ENCODE results near the gene SLC25A11. TPM values are rescaled to one million over a fixed set of nuclear protein-coding genes. Genes with fewer than 3 reads are reported as not detected.

SLC25A11 gene
- polyA plus RNA-seq, 1 of the 3 experiments (the other 2 are of a cell fraction), result 82.8 TPM

GRCh38 chr17:4893272-4893671 is 46.6 kb downstream of the SLC25A11 start (continued):
- TF ChIP-seq, protein P1, sequence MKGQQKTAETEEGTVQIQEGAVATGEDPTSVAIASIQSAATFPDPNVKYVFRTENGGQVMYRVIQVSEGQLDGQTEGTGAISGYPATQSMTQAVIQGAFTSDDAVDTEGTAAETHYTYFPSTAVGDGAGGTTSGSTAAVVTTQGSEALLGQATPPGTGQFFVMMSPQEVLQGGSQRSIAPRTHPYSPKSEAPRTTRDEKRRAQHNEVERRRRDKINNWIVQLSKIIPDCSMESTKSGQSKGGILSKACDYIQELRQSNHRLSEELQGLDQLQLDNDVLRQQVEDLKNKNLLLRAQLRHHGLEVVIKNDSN (IDR thresholded peaks at IDR 0.05; ENCODE audit: borderline replicate concordance, low read depth), result no peak

DNA sequence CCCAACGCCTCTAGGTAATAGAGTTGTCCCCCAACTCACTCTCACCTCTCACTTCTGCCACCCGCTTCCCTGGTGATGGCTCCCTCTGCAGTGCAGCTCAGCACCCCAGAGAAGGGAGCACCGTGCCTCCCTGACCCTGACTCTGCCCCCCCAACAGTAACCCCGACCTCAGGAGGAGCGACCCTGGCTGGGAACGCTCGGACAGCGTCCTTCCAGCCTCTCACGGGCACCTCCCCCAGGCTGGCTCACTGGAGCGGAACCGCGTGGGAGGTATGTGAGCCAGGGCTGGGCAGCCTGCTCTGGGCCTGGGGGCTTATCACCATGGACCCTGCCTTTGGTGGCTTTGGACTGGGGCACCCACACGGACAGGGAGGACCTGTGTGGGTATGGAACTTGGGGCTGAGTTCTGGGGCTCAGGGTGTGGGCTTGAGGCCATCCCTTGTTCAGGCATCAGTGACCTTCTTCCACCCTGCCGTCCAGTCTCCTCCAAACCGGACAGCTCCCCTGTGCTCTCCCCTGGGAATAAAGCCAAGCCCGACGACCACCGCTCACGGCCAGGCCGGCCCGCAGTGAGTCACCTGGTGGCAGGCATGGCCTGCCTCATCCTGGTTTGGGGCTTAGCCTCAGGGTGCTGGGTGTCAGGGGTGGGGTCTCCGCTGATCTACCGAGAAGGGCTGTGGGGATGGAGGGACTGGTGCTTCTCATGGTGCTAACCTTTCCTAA is 47.2 kb downstream of the SLC25A11 start:
- peaks cover 3% of the 10 kb centered on the region for H3F3A ChIP-seq (replicated peaks; ENCODE audit: insufficient read depth)
- DNase-seq, result no peak
- no peaks in the 10 kb centered on the region for H4K20me1 ChIP-seq (ENCODE audit: insufficient read depth)
- H2AFZ ChIP-seq (ENCODE audit: low read depth), result no peak overlapping the region
- no peaks in the 10 kb centered on the region for H3K9me2 ChIP-seq
- TF ChIP-seq ZBTB33 (IDR thresholded peaks at IDR 0.05; ENCODE audit: borderline replicate concordance, low read depth), result no peak
- TF ChIP-seq, protein P2, sequence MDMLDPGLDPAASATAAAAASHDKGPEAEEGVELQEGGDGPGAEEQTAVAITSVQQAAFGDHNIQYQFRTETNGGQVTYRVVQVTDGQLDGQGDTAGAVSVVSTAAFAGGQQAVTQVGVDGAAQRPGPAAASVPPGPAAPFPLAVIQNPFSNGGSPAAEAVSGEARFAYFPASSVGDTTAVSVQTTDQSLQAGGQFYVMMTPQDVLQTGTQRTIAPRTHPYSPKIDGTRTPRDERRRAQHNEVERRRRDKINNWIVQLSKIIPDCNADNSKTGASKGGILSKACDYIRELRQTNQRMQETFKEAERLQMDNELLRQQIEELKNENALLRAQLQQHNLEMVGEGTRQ (IDR thresholded peaks at IDR 0.05; ENCODE audit: borderline replicate concordance, low read depth, low read length), result no peak
- TF ChIP-seq, protein P3, sequence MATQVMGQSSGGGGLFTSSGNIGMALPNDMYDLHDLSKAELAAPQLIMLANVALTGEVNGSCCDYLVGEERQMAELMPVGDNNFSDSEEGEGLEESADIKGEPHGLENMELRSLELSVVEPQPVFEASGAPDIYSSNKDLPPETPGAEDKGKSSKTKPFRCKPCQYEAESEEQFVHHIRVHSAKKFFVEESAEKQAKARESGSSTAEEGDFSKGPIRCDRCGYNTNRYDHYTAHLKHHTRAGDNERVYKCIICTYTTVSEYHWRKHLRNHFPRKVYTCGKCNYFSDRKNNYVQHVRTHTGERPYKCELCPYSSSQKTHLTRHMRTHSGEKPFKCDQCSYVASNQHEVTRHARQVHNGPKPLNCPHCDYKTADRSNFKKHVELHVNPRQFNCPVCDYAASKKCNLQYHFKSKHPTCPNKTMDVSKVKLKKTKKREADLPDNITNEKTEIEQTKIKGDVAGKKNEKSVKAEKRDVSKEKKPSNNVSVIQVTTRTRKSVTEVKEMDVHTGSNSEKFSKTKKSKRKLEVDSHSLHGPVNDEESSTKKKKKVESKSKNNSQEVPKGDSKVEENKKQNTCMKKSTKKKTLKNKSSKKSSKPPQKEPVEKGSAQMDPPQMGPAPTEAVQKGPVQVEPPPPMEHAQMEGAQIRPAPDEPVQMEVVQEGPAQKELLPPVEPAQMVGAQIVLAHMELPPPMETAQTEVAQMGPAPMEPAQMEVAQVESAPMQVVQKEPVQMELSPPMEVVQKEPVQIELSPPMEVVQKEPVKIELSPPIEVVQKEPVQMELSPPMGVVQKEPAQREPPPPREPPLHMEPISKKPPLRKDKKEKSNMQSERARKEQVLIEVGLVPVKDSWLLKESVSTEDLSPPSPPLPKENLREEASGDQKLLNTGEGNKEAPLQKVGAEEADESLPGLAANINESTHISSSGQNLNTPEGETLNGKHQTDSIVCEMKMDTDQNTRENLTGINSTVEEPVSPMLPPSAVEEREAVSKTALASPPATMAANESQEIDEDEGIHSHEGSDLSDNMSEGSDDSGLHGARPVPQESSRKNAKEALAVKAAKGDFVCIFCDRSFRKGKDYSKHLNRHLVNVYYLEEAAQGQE (IDR thresholded peaks at IDR 0.05; ENCODE audit: low read depth, low read length), result no peak
- 93% methylated on average over 13 of the region's 23 CpGs for WGBS (ENCODE audit: low lambda C conversion rate)
- no peak overlapping the region for H3K4me2 ChIP-seq
- no peaks in the 10 kb centered on the region for H3K9me3 ChIP-seq
- H3K79me2 ChIP-seq (ENCODE audit: insufficient read depth), result no peaks in the 10 kb centered on the region
- no peak overlapping the region for H3K4me3 ChIP-seq (ENCODE audit: low read depth in 2 of 2, low read length in 1 of 2)
- POLR2A ChIA-PET, result no interaction called here
- H3K9ac ChIP-seq, result no peak overlapping the region
- no peaks in the 10 kb centered on the region for H3K27me3 ChIP-seq (ENCODE audit: insufficient read depth)
- H3K36me3 ChIP-seq (replicated peaks in 1 of 2; ENCODE audit: control insufficient read depth in 1 of 2, insufficient read depth in 2 of 2, low read length in 1 of 2), result peaks cover 4 to 56% of the 10 kb centered on the region in 2 experiments
- H3K27ac ChIP-seq (ENCODE audit: low read depth in 2 of 2, low read length in 1 of 2), result no peak overlapping the region
- H3K4me1 ChIP-seq (ENCODE audit: control insufficient read depth in 1 of 2, insufficient read depth in 2 of 2, low read depth in 1 of 2, low read length in 1 of 2), result no peaks in the 10 kb centered on the region
- CTCF ChIA-PET, result interaction anchor here (2.0 to 16.4 kb wide), 3 partner anchors 8 to 107 kb away, joined by 4 to 235 read pairs (median 45); partner anchors contain the start of genes C17orf107, CHRNE, GLTPD2 and VMO1
